ENCODE measurements around the gene GSS.

The GSS gene

DNA sequence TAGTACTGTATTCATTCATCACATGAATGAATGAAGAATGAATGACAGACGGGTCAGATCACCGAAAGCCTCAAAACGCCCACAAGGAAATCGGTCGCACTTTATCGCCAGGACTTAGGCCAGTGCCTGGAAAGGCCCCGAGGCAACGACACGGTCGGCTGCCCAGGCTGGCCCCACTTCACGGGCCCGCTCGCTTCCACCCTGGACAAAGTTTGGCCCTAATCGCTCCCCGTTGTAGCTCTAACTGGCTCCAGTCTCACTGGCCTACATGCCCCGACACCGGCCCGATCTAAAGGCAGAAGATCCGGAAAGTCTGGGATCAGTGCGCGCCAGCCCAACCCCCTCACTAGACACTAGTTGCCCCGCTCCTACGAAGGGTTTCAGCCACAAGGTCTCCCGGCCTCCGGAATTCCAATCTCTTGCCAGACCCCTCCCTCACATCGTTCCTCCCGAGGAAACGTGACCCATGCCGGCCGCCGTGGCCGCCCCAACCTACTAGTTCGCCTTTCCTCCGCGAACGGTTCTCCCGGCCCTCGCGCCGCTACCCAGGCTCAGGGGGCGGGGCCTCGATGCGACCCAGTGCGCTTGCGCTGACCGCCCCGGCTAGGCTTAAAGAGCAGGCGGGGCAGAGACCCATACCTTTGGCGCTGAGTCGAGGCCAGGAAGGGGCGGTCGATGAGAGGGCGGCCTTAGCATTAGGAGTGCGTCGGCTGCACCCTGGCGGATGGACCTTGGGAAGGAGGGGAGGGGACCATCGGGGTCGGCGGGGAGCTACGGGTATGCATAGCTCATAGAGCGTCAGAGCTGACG is at the start of gene GSS, which contains the start of gene MYH7B:
Gene GSS, minus strand, starts transcription at position 576 of the 810 bp plus-strand sequence. CDS start 3,954 bp downstream, outside the sequence.
Gene MYH7B, plus strand, starts transcription at position 638 of the 810 bp plus-strand sequence. CDS start 22,138 bp downstream, outside the sequence.
- peak; percentile 97 for DNase-seq (ENCODE audit: extremely low spot score)
- ChIA-PET POLR2A (interaction anchor here (0.6 to 1.9 kb wide), 15 partner anchors 9 to 515 kb away, joined by 3 to 16 read pairs (median 3); partner anchors contain the start of genes ACSS2 and GGT7), CTCF (interaction anchor here (0.7 to 1.5 kb wide), 3 partner anchors 80 to 1039 kb away, joined by 3 to 4 read pairs (median 3); no protein-coding TSS in a partner anchor)
- peak; percentile 40 for TF ChIP-seq L3MBTL2 (conservative IDR thresholded peaks at IDR 0.05)
- no peak for TF ChIP-seq BHLHE40 (IDR thresholded peaks at IDR 0.05; ENCODE audit: borderline replicate concordance)
- TF ChIP-seq SUZ12 (IDR thresholded peaks at IDR 0.05) = no peak
- TF ChIP-seq FOXM1 (IDR thresholded peaks at IDR 0.05; ENCODE audit: borderline replicate concordance) = no peak
- no peak for TF ChIP-seq ARNT (IDR thresholded peaks at IDR 0.05)
- peak; percentile 47; the same call in 1 of the 2 replicates for TF ChIP-seq PKNOX1 (IDR thresholded peaks at IDR 0.05)
- TF ChIP-seq FOXK2 (IDR thresholded peaks at IDR 0.05) = no peak
- no peak for TF ChIP-seq ZNF384 (IDR thresholded peaks at IDR 0.05)
- TF ChIP-seq LEF1 (IDR thresholded peaks at IDR 0.05; ENCODE audit: borderline replicate concordance) = no peak

- TF ChIP-seq CTBP1 (IDR thresholded peaks at IDR 0.05; ENCODE audit: borderline replicate concordance) = no peak
- TF ChIP-seq HDGF (IDR thresholded peaks at IDR 0.05; ENCODE audit: borderline replicate concordance) = no peak
- TF ChIP-seq PKNOX1 (IDR thresholded peaks at IDR 0.05) = no peak
- TF ChIP-seq ELF4 (IDR thresholded peaks at IDR 0.05) = no peak
- TF ChIP-seq L3MBTL2 (conservative IDR thresholded peaks at IDR 0.05) = no peak
- no peak for TF ChIP-seq BHLHE40 (IDR thresholded peaks at IDR 0.05; ENCODE audit: borderline replicate concordance)
- CTCF ChIA-PET = no interaction called here
- no peak for DNase-seq (ENCODE audit: extremely low spot score)
- POLR2A ChIA-PET = no interaction called here
Observed at GRCh38 chr20:35004749-35005462, 49.3 kb upstream of the GSS start.

DNA sequence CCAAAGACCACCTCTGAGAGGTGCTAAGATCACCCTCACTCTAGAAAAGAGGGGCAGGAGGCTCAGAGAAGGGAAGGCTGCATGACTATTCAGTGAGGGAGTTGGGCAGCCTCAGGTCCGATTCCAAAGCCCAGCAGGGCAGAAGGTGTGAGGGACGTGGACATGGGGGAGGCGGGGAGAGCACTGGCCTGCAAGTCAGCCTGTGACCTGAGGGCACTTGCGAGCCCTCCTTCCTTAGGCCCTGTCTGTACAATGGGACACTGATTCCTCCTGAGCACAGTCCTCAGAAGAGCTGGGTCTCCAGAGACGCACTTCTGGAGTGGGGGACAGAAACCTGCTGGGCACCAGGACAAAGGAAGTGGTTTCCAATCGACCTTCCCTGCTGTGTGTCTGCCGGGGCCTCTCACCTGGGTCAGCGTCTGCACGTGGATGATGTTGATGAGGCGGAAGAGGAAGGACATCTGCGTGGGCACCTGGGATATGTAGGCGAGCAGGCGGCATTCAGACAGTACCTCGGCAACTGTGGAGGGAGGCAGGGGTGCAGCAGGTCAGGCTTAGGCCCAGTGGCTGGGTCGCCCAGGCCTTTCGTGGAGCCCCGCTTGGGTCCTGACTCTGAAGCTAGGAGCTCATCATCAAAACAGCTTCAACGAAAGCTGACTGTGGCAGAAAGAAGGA is 48.6 kb upstream of the GSS start:
- ChIA-PET POLR2A (no interaction called here), CTCF (no interaction called here)
- no peak for TF ChIP-seq TARDBP (IDR thresholded peaks at IDR 0.05)
- TF ChIP-seq BHLHE40 (IDR thresholded peaks at IDR 0.05; ENCODE audit: borderline replicate concordance) = no peak
- no peak for TF ChIP-seq CTBP1 (IDR thresholded peaks at IDR 0.05; ENCODE audit: borderline replicate concordance)
- TF ChIP-seq L3MBTL2 (conservative IDR thresholded peaks at IDR 0.05) = no peak
- TF ChIP-seq LEF1 (IDR thresholded peaks at IDR 0.05; ENCODE audit: borderline replicate concordance) = no peak
- DNase-seq (ENCODE audit: extremely low spot score) = no peak

GRCh38 chr20:35003211-35004031 is 47.8 kb upstream of the GSS start:
- POLR2A ChIA-PET = no interaction called here
- TF ChIP-seq FOXA1 (IDR thresholded peaks at IDR 0.05) = no peak
- no peak for TF ChIP-seq L3MBTL2 (conservative IDR thresholded peaks at IDR 0.05)
- TF ChIP-seq CTBP1 (IDR thresholded peaks at IDR 0.05; ENCODE audit: borderline replicate concordance) = no peak
- TF ChIP-seq LEF1 (IDR thresholded peaks at IDR 0.05; ENCODE audit: borderline replicate concordance) = no peak
- TF ChIP-seq SUZ12 (IDR thresholded peaks at IDR 0.05) = no peak
- TF ChIP-seq TARDBP (IDR thresholded peaks at IDR 0.05) = no peak
- no peak for TF ChIP-seq ARNT (IDR thresholded peaks at IDR 0.05)
- TF ChIP-seq SP1 (IDR thresholded peaks at IDR 0.05) = no peak
- TF ChIP-seq ELF4 (IDR thresholded peaks at IDR 0.05) = no peak
- no peak for TF ChIP-seq PKNOX1 (IDR thresholded peaks at IDR 0.05)
- no peak for TF ChIP-seq BHLHE40 (IDR thresholded peaks at IDR 0.05; ENCODE audit: borderline replicate concordance)
- no peak for TF ChIP-seq HDGF (IDR thresholded peaks at IDR 0.05; ENCODE audit: borderline replicate concordance)
- no peak for TF ChIP-seq NFRKB (IDR thresholded peaks at IDR 0.05)
- no peak for TF ChIP-seq FOXK2 (IDR thresholded peaks at IDR 0.05)
- TF ChIP-seq FOXM1 (IDR thresholded peaks at IDR 0.05; ENCODE audit: borderline replicate concordance) = no peak
- no peak for TF ChIP-seq ZNF384 (IDR thresholded peaks at IDR 0.05)
- DNase-seq (ENCODE audit: extremely low spot score) = no peak
- CTCF ChIA-PET = no interaction called here
